Stimulated activated CD4-positive, alpha-beta T cell treated with anti-CD3 and anti-CD28 coated beads, Interleukin-2, amount 100 ng/mL, for 24 hours (primary cell): Measurements from ENCODE around the gene MCF2L.

Experiments used
- DNase-seq, 2 donors: peaks; one replicate each; pipeline ENCODE4 v3.0.0-alpha.2; 2020

Gene MCF2L

DNA sequence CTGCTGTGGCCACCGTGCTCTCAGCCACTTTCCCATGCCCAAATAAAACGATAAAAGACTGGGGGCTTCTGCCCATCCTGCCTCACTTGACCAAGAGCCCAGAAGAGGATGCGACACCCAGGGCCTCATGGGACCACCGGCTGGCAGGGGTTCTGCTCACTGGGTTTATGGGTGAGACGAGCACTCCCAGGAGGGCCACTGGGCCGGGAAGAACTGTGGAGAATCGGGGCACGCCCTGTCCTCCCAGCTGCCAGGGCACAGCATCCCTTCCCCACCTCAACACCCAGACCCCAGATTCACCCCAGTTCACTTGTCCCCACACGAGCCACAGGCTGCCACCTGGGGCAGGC is 148.9 kb downstream of the MCF2L start:
- DNase-seq: no peak

DNA sequence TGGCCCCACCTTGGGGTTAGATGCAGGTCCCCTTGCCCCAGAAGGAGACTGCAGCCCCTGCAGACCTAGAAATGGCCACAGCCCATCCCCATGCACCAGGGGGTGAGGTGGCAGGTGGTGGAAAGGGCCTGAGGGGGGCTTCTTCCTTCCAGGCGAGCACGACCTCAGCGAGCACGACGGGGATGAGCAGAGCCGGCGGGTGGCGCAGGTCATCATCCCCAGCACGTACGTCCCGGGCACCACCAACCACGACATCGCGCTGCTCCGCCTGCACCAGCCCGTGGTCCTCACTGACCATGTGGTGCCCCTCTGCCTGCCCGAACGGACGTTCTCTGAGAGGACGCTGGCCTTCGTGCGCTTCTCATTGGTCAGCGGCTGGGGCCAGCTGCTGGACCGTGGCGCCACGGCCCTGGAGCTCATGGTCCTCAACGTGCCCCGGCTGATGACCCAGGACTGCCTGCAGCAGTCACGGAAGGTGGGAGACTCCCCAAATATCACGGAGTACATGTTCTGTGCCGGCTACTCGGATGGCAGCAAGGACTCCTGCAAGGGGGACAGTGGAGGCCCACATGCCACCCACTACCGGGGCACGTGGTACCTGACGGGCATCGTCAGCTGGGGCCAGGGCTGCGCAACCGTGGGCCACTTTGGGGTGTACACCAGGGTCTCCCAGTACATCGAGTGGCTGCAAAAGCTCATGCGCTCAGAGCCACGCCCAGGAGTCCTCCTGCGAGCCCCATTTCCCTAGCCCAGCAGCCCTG is 149.4 kb downstream of the MCF2L start:
- no peak for DNase-seq

DNA sequence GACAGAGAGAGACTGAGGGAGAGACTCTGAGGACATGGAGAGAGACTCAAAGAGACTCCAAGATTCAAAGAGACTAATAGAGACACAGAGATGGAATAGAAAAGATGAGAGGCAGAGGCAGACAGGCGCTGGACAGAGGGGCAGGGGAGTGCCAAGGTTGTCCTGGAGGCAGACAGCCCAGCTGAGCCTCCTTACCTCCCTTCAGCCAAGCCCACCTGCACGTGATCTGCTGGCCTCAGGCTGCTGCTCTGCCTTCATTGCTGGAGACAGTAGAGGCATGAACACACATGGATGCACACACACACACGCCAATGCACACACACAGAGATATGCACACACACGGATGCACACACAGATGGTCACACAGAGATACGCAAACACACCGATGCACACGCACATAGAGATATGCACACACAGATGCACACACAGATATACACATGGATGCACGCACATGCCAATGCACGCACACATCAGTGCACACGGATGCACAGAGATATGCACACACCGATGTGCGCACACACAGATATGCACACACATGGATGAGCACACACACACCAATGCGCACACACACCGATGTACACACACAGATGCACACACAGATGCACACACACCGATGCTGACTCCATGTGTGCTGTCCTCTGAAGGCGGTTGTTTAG is 150.3 kb downstream of the MCF2L start:
- DNase-seq: no peak

DNA sequence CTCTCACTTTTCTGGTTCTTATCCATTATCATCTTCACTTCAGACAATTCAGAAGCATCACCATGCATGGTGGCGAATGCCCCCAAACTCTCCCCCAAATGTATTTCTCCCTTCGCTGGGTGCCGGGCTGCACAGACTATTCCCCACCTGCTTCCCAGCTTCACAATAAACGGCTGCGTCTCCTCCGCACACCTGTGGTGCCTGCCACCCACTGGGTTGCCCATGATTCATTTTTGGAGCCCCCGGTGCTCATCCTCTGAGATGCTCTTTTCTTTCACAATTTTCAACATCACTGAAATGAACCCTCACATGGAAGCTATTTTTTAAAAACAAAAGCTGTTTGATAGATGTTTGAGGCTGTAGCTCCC is 150.8 kb downstream of the MCF2L start:
- no peak for DNase-seq

DNA sequence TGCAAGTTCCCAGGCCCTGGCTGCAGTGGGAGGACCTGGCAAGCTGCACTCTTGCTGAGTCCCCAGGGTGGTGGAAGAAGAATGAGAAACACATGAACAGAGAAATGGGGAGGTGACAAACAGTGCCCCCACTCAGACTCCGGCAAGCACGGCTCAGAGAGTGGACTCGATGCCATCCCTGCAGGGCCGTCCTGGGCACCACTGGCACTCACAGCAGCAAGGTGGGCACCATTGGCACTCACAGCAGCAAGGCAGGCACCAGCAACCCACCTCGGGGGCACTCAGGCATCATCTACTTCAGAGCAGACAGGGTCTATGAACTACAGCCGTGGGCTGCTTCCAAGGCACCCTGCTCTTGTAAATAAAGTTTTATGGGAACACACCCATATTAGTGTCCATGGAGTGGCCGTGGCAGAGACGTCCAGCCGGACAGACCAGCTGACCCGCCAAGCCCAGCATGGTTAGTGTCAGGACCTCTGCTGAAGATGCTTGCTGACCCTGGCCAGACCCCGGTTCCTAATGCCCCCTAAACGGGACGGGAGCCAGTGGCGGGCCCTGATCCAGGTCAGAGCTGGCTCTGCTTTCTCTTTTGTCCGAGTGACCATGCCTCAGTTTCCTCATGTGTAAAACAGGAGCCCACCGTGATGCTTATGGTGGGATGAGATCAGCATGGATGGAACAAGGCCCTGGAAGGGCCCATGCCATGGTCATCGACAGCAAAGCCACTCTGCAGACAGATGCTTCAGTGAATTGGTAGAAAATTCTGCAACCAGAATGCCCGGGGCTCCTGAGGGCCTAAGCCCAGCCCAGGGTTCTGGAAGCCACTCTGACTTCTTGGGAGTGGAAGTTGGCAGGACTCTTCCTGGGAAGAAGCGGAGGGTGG is 151.5 kb downstream of the MCF2L start:
- no peak for DNase-seq

- no peak for DNase-seq
Measured at GRCh38 chr13:113121183-113121927, 152.3 kb downstream of the MCF2L start.

GRCh38 chr13:113121928-113122471 is 153.0 kb downstream of the MCF2L start:
- DNase-seq: no peak

- no peak for DNase-seq
Measured at GRCh38 chr13:113122550-113123225, 153.7 kb downstream of the MCF2L start, which contains the start of gene F10. Gene F10 (plus strand): TSS chr13:113122799. CDS start chr13:113122856, 57 bp downstream.

GRCh38 chr13:113123226-113124201 is 154.5 kb downstream of the MCF2L start:
- no peak for DNase-seq

DNA sequence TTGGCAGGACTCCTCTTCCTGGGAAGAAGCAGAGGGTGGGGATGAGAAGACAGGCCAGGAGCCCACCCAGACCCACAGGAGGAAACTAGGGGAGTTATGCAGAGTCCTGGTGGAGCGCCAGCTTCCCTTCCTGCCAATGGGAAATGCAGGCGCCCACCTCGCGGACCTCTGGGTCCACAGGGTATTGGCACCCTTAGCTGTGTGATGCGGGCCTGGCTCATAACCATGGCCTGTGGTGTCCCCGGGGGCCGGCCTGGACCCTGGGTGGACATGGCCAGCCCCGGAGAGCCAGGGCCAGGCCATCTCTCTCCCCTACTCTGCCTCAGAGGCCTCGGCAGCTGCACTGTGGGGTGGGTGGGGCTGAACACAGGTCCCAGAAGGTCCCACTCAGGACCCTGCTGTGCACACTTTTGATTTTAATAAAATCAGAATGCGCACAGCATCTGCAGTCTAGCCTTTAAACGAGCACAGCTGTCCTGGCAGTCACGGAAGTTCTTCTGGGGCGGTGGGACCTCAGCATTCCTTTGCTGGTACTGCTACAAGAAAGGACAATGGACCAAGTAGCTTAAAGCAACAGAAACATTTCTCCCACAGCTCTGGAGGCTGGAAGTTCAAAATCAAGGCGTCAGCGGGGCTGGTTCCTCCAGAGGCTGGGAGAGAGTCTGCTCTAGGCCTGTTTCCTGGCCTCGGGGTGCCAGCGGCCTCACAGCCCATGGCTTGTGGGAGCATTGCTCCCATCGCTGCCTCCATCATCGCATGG is 155.4 kb downstream of the MCF2L start:
- DNase-seq: no peak

DNA sequence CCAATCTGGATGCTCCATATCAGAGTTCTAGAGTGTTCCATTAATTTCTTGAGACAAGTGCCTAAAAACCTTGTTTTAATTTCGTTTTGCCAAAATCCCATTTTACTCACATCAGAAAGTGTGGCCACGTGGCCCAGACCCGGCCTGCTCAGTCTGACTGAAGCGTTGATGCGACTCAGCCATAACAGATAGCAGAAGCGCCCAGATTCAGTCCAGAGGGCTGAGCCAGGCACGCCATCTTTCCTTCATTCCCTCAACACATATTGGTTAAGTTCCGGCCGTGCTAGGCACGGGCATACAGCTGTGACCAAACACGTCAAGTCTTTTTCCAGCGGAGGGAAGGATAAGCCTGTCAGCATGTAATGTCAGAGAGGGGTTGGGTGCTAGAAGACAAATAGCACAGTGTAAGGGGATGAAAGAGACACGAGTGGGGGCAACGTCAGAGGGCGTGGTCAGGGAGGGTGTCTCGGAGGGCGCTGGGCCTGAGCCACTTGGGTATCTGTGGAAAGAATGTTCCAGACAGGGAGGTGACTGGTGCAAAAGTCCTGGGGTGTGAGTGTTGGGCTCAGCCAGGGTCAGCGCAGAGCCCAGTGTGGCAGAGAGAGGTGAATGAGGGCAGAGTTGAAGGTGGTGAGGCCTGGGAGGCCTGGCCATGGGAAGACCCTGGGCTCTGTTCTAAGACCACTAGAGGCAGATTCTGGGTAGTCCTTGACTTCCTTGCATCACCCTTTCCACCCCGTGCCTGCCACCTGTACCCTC is 156.7 kb downstream of the MCF2L start:
- no peak for DNase-seq

- no peak for DNase-seq
Measured at GRCh38 chr13:113126265-113127150, 157.5 kb downstream of the MCF2L start.

DNA sequence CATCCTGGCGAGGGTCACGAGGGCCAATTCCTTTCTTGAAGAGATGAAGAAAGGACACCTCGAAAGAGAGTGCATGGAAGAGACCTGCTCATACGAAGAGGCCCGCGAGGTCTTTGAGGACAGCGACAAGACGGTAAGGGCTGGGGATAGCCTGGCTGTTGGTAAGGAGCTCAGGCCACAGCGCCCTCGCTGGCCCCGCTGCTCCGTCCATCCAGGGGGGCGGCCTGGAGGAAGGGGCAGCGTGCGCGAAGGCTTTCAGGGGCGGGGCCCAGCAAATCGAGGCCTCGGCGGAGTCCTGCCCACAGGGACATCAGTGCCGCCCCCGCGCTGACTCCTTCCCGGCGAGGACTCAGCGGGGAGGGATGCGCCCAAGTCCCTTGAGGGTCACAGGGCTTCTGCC is 160.5 kb downstream of the MCF2L start:
- DNase-seq: no peak

- peak; percentile 41 to 54 for DNase-seq
Measured at GRCh38 chr13:113129921-113130750, 161.1 kb downstream of the MCF2L start.

DNA sequence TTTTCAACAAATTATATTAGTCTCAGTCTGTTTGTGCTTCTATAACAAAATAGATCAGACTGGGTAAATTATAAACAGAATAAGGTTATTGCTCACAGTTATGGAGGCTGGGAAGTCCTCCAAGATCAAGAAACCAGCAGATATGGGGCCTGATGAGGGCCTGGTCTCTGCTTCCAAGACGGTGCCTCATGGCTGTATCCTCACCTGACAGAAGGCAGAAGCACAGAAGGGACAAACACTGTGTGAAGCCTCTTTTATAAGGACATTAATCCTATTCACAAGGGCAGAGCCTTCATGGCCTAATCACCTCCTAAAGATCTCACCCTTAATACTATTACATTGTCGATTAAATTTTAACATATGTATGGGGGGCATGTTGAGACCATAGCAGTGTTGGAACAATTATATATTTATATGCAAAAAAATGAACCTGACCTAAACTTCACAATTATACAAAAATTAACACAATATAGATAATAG is 166.3 kb downstream of the MCF2L start:
- DNase-seq: no peak

- no peak for DNase-seq
Measured at GRCh38 chr13:113137691-113138298, 168.8 kb downstream of the MCF2L start.
